Adrenal gland (tissue), 5 donors: Measurements from ENCODE around the gene PPP1R12C.

Source experiments
- POLR2A ChIP-seq, 2 donors: fragments of 450-650 bp; IDR thresholded peaks; one replicate each; pipeline ENCODE4 v1.6.1; 2017; ENCODE audit warnings: antibody characterized with exemption in 2 of 2, mild to moderate bottlenecking in 2 of 2, moderate library complexity in 1 of 2
- TF ChIP-seq, protein P1 (sequence below), 6 experiments: fragments of 450-650 bp in 4 of 6; fragments of 200-600 bp in 2 of 6; sonication (generic) in 1 of 6; IDR thresholded peaks; 1 replicate in 5 of 6; 2 replicates in 1 of 6; pipeline versions ENCODE4 v1.5.1 to v1.8.0; 2016 to 2021; ENCODE audit warnings: antibody characterized with exemption in 6 of 6, mild to moderate bottlenecking in 2 of 6, moderate library complexity in 1 of 6
- donor health status: DM: no; HTN: no; CAD: no.

DNA sequence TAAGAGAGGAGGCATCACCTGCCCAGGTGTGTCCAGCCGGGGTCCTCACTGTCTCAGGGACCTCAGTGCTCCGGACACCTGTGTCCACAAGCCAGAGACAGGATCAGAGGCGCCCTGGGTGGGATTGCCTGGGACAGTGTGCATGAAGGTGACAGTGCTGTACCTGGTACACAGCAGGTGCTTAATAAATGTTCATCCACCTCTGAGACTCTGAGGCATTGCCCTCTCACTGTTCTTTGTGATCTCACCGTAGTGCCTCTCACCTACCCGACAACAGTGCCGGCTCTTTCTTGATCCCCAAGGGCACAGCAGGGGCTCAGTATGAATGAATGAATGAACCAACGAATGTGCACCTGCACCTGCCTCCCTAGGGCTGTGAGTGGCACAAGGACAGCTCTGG, 63.7 kb downstream of the PPP1R12C start:
- TF ChIP-seq, protein P1, sequence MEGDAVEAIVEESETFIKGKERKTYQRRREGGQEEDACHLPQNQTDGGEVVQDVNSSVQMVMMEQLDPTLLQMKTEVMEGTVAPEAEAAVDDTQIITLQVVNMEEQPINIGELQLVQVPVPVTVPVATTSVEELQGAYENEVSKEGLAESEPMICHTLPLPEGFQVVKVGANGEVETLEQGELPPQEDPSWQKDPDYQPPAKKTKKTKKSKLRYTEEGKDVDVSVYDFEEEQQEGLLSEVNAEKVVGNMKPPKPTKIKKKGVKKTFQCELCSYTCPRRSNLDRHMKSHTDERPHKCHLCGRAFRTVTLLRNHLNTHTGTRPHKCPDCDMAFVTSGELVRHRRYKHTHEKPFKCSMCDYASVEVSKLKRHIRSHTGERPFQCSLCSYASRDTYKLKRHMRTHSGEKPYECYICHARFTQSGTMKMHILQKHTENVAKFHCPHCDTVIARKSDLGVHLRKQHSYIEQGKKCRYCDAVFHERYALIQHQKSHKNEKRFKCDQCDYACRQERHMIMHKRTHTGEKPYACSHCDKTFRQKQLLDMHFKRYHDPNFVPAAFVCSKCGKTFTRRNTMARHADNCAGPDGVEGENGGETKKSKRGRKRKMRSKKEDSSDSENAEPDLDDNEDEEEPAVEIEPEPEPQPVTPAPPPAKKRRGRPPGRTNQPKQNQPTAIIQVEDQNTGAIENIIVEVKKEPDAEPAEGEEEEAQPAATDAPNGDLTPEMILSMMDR (IDR thresholded peaks at IDR 0.05): no peak
- no peak for TF ChIP-seq POLR2A (IDR thresholded peaks at IDR 0.05)
